ENCODE results near the gene RSKR.

- TF ChIP-seq CTCF (IDR thresholded peaks at IDR 0.05) (no peak), EZH2 (IDR thresholded peaks at IDR 0.05) (no peak), EZH2phosphoT487 (IDR thresholded peaks at IDR 0.05) (no peak)
Observed at GRCh38 chr17:28663723-28664122, 49.7 kb upstream of the RSKR start.
